Hepatocyte (in vitro differentiated cells): Measurements from ENCODE around the gene C14orf93. TPM values are rescaled to one million over a fixed set of nuclear protein-coding genes. Genes with fewer than 3 reads are reported as not detected.

Source experiments
- DNase-seq: peaks from one replicate; pipeline ENCODE4 v3.0.0-alpha.2; 2016; ENCODE audit warnings: low spot score
- H2AFZ ChIP-seq: fragments of 200-600 bp; sonication (generic); 2 replicates; pipeline ENCODE4 v1.6.0; 2016; ENCODE audit warnings: antibody characterized with exemption, mild to moderate bottlenecking
- H3K27ac ChIP-seq: fragments of 200-600 bp; sonication (generic); 2 replicates; pipeline ENCODE4 v1.5.1; 2016; ENCODE audit warnings: mild to moderate bottlenecking
- H3K27me3 ChIP-seq: fragments of 200-600 bp; sonication (generic); 2 replicates; pipeline ENCODE4 v1.6.1; 2016
- H3K36me3 ChIP-seq: fragments of 200-600 bp; sonication (generic); replicated peaks from 2 replicates; pipeline ENCODE4 v1.5.1; 2016; ENCODE audit warnings: low read depth; ENCODE audit not compliant: insufficient read depth
- H3K4me1 ChIP-seq: fragments of 200-600 bp; sonication (generic); 2 replicates; pipeline ENCODE4 v1.5.1; 2016; ENCODE audit warnings: mild to moderate bottlenecking, moderate library complexity; ENCODE audit not compliant: insufficient read depth
- H3K4me2 ChIP-seq: fragments of 200-600 bp; sonication (generic); 2 replicates; pipeline ENCODE4 v1.6.0; 2016
- H3K4me3 ChIP-seq: fragments of 200-600 bp; sonication (generic); 2 replicates; pipeline ENCODE4 v1.5.1; 2016; ENCODE audit warnings: mild to moderate bottlenecking
- H3K79me2 ChIP-seq: fragments of 200-600 bp; sonication (generic); 2 replicates; pipeline ENCODE4 v1.6.0; 2017; ENCODE audit warnings: mild to moderate bottlenecking
- H3K9me2 ChIP-seq: fragments of 200-600 bp; sonication (generic); replicated peaks from 2 replicates; pipeline ENCODE4 v1.6.0; 2017; ENCODE audit warnings: mild to moderate bottlenecking; ENCODE audit not compliant: insufficient read depth
- H3K9me3 ChIP-seq: fragments of 200-600 bp; sonication (generic); 2 replicates; pipeline ENCODE4 v1.5.1; 2016; ENCODE audit warnings: low read depth, mild to moderate bottlenecking
- H4K20me1 ChIP-seq: fragments of 200-600 bp; sonication (generic); 2 replicates; pipeline ENCODE4 v1.6.0; 2016; ENCODE audit warnings: mild to moderate bottlenecking; ENCODE audit not compliant: insufficient read depth, poor library complexity, severe bottlenecking
- EZH2 ChIP-seq: fragments of 200-600 bp; sonication (generic); IDR thresholded peaks from 2 replicates; pipeline ENCODE4 v1.6.1; 2016; ENCODE audit warnings: antibody characterized with exemption, mild to moderate bottlenecking, borderline replicate concordance
- EZH2phosphoT487 ChIP-seq: fragments of 200-600 bp; sonication (generic); IDR thresholded peaks from one replicate; pipeline ENCODE4 v1.6.1; 2018; ENCODE audit warnings: antibody characterized with exemption, mild to moderate bottlenecking, low read depth, moderate library complexity; ENCODE audit not compliant: unreplicated experiment, severe bottlenecking
- WGBS: methylation state at CpG from one replicate; pipeline ENCODE4 v1.1.6; 2016; ENCODE audit warnings: low lambda C conversion rate; ENCODE audit errors: missing lambda C conversion rate; 5-methylcytosine and 5-hydroxymethylcytosine counted together
- polyA plus RNA-seq: library from polyadenylated mRNA; unstranded; fragments of >200 nt; fragmentation: Nextera tagmentation; extraction: Ambion mirVana; gene quantifications from 2 replicates; pipeline ENCODE4 v1.2.1, GENCODE V29; 2016
- total RNA-seq: library from RNA; depleted of rRNA; stranded (reverse); fragments of >200 nt; gene quantifications from 2 replicates; pipeline ENCODE4 v1.2.3, GENCODE V29; 2014
- TF ChIP-seq, protein P1 (sequence below): fragments of 200-600 bp; sonication (generic); IDR thresholded peaks from 2 replicates; pipeline ENCODE4 v1.5.1; 2016; ENCODE audit warnings: antibody characterized with exemption, mild to moderate bottlenecking; ENCODE audit not compliant: poor library complexity

Gene C14orf93
- total and polyA plus RNA-seq, 2 experiments from 2014 or later, result 6.5 to 8.8 TPM

GRCh38 chr14:23045419-23046357, 35.7 kb upstream of the C14orf93 start:
- Histone ChIP-seq H3K79me2 (no peaks in the 10 kb centered on the region), H3K4me2 (no peak overlapping the region), H3K36me3 (no peaks in the 10 kb centered on the region), H3K4me1 (no peaks in the 10 kb centered on the region), H3K9me3 (no peaks in the 10 kb centered on the region), H4K20me1 (no peaks in the 10 kb centered on the region), H3K9me2 (no peaks in the 10 kb centered on the region), H2AFZ (no peak overlapping the region), H3K27ac (no peak overlapping the region), H3K4me3 (no peak overlapping the region), H3K27me3 (no peaks in the 10 kb centered on the region)
- no peak for DNase-seq
- no peak for TF ChIP-seq EZH2
- TF ChIP-seq EZH2phosphoT487, result no peak
- TF ChIP-seq, protein P1, sequence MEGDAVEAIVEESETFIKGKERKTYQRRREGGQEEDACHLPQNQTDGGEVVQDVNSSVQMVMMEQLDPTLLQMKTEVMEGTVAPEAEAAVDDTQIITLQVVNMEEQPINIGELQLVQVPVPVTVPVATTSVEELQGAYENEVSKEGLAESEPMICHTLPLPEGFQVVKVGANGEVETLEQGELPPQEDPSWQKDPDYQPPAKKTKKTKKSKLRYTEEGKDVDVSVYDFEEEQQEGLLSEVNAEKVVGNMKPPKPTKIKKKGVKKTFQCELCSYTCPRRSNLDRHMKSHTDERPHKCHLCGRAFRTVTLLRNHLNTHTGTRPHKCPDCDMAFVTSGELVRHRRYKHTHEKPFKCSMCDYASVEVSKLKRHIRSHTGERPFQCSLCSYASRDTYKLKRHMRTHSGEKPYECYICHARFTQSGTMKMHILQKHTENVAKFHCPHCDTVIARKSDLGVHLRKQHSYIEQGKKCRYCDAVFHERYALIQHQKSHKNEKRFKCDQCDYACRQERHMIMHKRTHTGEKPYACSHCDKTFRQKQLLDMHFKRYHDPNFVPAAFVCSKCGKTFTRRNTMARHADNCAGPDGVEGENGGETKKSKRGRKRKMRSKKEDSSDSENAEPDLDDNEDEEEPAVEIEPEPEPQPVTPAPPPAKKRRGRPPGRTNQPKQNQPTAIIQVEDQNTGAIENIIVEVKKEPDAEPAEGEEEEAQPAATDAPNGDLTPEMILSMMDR, result no peak
- 83% methylated on average over 13 of the region's 13 CpGs for WGBS

DNA sequence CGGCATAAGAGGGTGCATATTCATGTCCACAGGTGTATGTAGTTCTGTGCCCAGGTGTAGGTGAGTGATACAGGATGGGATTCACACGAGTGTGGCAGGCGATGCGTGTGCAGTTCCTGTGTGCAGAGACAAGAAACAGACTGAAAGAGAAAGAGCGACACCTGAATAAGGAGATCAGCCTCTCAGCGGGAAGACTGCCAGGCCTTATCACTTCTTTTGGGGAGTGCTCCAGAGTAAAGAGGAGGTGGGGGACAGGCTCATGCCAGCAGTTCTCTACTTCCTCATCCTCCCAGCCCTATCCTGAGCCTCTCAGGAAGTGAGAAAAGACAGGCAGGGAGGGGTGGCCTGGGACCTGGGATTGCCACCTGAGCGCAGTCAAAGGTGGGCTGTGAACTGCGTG, 34.9 kb upstream of the C14orf93 start:
- DNase-seq, result no peak
- no peaks in the 10 kb centered on the region for H3K9me3 ChIP-seq
- no peaks in the 10 kb centered on the region for H3K27me3 ChIP-seq
- H4K20me1 ChIP-seq, result no peaks in the 10 kb centered on the region
- H3K36me3 ChIP-seq, result no peaks in the 10 kb centered on the region
- no peak overlapping the region for H3K4me2 ChIP-seq
- 92% methylated on average over 8 of the region's 8 CpGs for WGBS
- no peak overlapping the region for H3K27ac ChIP-seq
- no peak overlapping the region for H3K4me3 ChIP-seq
- H3K79me2 ChIP-seq, result no peaks in the 10 kb centered on the region
- no peaks in the 10 kb centered on the region for H3K4me1 ChIP-seq
- no peak overlapping the region for H2AFZ ChIP-seq
- no peak for TF ChIP-seq EZH2
- TF ChIP-seq EZH2phosphoT487, result no peak
- TF ChIP-seq, protein P1, result no peak
- H3K9me2 ChIP-seq, result no peaks in the 10 kb centered on the region

DNA sequence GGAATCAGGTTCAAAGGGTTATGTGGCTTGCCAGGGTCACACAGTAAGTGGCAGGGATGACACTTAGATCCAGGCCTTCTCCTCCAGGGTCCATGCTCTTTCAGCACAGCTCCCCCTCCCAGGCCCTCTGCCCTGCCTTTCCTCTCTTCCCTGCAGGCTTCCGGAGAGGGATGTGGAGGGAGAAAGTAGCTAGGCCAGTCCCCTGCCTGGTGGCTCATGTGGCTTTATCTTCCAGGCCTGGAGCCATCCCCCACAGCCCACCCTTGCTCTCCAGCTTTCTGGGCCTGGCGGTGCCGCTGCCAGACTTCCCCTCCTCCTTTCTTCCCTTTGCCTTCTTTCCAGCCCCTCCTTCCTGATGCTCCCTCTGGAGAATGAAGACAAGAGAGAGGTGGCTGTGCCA, 33.8 kb upstream of the C14orf93 start:
- no peaks in the 10 kb centered on the region for H3K4me1 ChIP-seq
- no peak overlapping the region for H3K4me3 ChIP-seq
- no peak for DNase-seq
- H3K79me2 ChIP-seq, result no peaks in the 10 kb centered on the region
- no peaks in the 10 kb centered on the region for H4K20me1 ChIP-seq
- no peaks in the 10 kb centered on the region for H3K9me3 ChIP-seq
- no peaks in the 10 kb centered on the region for H3K27me3 ChIP-seq
- H3K4me2 ChIP-seq, result no peak overlapping the region
- WGBS, result 67% methylated on average over 3 of the region's 3 CpGs
- TF ChIP-seq, protein P1, result no peak
- TF ChIP-seq EZH2, result no peak
- TF ChIP-seq EZH2phosphoT487, result no peak
- no peak overlapping the region for H3K27ac ChIP-seq
- no peak overlapping the region for H2AFZ ChIP-seq
- no peaks in the 10 kb centered on the region for H3K36me3 ChIP-seq
- no peaks in the 10 kb centered on the region for H3K9me2 ChIP-seq
